ENCODE results near the gene NDUFS7.
A peak's percentile ranks its signal among the peaks of the same experiment; 100 is the strongest.

The NDUFS7 gene

GRCh38 chr19:1400281-1401137 is 16.8 kb downstream of the NDUFS7 start:
- no peak for DNase-seq (ENCODE audit: low read depth in 1 of 2, low spot score in 1 of 2)

DNA sequence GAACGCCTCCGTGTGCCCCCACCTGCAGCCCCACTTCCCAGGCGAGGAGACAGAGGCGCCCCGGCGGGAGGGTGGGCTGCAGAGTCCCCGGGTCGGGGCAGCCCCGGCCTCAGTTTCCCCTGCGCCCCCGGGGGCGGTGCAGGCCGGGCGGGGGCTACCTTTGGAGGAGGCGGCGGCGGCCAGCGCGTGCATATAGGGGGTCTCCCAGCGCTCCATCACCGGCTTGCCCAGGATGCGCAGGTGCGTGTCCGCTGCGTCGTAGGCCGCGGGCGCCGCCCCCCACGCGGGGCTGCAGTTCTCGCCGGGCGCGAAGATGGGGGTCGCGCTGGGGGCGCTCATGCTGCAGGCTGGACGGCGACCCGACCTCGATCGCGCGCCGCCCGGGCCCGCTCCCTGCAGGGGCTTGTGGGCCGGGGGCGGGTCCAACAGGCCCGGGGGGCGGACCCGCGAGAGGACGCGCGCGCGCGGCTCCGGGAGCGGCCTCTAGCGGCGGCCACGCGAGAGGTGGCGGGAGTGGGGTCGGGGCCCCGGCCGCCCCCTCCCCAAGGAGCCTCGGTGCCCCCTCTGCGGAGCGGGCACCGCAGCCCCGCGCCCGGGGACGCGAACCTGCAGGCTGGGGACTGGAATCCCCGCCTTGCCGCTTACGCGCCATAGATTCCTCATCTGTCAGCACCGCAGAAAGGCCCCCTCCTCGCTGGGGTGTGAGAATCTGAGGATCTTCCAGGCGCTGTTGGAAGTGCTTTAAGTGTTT is 17.6 kb downstream of the NDUFS7 start, which contains the start of gene GAMT:
Gene GAMT, minus strand, starts transcription at position 405 of the 751 bp plus-strand sequence. Its CDS starts 66 bp downstream, at position 339.
- peak; percentile 47 for DNase-seq (ENCODE audit: low read depth in 1 of 2, low spot score in 1 of 2)

GRCh38 chr19:1401889-1402217 is 18.1 kb downstream of the NDUFS7 start:
- DNase-seq (ENCODE audit: low read depth in 1 of 2, low spot score in 1 of 2), result no peak

DNA sequence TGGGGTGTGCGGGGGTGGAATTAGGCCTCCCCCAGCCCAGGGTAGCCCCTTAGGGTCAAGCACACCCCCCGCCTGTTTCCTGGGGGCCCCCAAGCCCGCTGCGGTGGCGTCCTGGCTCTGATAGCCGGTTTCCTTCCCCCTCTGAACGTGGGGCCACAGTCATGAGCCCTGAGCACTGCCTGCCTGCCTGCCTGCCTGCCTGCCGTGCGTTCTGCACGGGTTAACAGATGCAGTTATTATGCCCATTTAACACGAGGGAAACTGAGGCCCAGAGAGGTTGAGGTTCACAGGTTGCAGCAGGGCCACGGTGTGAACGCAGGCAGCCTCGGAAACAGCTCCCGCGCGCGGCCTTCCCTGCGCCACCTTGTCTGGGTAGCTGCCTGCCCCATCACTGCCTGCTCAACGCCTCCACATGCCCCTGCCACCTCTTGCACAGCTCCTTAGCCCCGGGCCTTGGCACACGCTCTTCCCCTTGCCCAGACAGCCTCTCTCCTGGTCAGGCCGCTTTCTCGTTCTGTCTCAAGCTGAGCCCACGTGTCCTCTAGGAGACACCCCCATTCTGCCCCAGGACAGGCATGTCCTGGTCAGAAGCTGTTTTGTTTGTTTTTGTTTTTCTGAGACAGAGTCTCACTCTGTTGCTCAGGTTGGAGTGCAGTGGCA is 18.8 kb downstream of the NDUFS7 start:
- no peak for DNase-seq (ENCODE audit: low read depth in 1 of 2, low spot score in 1 of 2)

- peak; percentile 99 to 100 for DNase-seq (ENCODE audit: low read depth in 1 of 2, low spot score in 1 of 2)
Measured at GRCh38 chr19:1406774-1407527, 23.2 kb downstream of the NDUFS7 start.

- DNase-seq (ENCODE audit: low read depth in 1 of 2, low spot score in 1 of 2), result peak; percentile 21 to 26
Measured at GRCh38 chr19:1407528-1408299, 24.0 kb downstream of the NDUFS7 start, which contains the start of gene DAZAP1. Gene DAZAP1 (plus strand): TSS chr19:1407586. CDS start chr19:1407774, 188 bp downstream.

- DNase-seq (ENCODE audit: low read depth in 1 of 2, low spot score in 1 of 2), result peak; percentile 27 to 49
Measured at GRCh38 chr19:1408300-1409203, 24.8 kb downstream of the NDUFS7 start.

DNA sequence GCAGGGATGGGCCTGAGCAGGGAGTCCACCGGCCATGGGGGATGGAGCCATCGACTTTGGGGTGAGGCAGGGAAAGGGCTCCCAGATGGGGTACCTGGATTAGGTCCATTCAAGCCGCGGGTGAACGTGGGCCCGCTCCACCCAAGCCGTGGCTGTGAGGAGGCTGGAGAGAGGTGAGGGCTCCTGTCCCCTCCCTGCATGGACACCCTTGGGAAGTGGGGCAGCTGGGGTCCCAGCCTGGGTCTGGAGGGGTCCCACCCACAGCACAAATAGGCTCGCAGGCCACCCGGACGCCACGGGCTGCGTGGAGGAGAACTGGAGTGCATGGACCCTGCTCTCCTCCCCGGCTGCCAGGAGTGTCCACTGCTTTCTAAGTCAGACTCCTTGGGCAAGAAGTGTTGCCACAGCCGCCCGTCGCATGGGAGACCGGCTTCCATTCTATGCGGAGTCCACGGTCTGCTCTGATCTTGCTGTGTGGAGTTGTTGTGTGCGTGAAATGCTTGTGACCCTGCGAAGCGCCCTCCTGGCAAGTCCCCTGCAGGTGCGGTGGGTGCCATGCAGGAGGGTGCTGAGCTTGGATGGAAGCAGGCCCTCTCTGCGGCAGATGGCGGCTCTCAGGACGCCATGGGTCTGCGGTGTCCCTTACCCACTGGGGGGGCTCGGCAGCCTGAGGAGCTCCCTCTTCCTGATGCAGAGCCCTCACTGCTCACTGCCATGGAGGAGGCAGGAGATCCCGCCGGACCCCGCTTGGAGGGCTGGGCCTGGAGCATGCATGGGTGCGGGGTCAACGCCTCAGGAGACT is 25.7 kb downstream of the NDUFS7 start:
- no peak for DNase-seq (ENCODE audit: low read depth in 1 of 2, low spot score in 1 of 2)

DNA sequence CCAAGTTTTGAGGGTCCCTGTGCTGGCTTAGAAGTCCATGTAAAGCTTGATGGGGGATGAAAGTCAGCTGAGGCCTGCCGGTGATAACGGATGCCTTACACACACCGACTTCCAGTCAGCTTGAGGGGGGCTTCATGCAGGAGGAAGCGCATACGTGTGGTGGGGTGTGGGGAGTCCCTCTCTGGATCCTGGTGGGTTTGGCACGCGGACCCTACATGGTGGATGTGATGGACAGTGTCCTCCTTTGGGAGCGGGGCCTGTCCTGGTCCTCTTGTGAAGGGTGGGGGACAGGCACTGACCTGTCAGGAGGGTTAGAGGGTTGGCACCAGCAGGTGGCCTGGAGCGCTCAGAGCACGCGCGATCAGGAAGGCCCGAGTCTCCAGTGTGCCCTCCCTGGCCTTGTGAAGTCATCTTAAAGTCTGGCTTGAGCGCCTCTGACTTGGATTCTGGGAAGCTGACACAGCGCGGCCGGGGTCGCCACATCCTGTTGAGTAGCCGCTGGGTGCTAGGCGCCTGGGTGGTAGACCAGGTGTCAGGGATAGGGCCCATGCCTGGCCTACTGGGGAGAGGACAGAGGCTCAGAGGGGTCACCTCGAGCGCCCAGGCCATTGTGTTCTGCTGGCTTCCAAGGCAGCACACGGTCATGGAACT is 26.6 kb downstream of the NDUFS7 start:
- DNase-seq (ENCODE audit: low read depth in 1 of 2, low spot score in 1 of 2), result no peak

- no peak for DNase-seq (ENCODE audit: low read depth in 1 of 2, low spot score in 1 of 2)
Measured at GRCh38 chr19:1410789-1411188, 27.1 kb downstream of the NDUFS7 start.

DNA sequence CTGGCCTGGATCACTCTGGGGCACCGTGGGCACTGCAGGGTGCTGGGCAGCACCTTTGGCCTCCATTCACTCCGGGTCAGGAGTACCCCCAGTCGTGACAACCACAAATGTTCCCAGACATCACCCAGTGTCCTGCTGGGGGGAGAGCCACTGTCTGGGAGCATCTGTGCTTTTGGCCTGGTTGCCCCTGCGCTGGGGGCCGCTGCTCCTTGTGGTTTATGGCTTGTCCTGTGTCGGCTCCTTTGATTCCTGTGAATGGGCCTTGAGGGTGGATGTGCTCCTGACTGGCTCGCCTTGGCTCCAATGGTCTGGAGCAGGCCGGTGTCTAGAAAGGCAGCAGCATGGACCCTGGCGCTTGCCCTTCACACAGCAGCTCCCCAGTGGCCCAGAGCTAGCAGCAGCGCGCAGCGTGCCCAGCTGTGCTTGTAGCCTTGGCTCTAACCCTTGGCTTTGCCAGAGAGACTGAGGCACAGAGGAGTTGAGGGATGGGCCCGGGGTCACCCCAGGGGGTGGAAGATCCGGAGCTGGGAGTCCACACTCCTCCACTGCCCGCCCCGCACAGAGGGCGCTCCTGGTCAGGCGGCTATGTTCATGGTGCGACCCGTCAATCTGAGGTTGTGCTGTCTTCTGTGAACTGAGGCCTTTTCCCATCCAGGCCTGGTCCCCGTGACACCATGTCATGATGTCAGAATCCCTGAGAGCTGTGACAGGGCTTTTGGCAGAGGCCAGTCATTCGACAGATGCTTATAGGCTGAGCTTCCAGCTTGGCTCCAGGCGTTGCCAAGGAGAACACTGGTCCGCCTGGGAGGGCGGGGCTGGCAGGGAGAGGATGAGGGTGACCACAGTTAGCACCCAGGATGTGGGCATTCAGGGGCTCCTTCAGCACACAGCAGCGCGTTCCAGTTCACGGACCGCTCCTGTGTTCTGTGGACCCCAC is 27.8 kb downstream of the NDUFS7 start:
- no peak for DNase-seq (ENCODE audit: low read depth in 1 of 2, low spot score in 1 of 2)

DNA sequence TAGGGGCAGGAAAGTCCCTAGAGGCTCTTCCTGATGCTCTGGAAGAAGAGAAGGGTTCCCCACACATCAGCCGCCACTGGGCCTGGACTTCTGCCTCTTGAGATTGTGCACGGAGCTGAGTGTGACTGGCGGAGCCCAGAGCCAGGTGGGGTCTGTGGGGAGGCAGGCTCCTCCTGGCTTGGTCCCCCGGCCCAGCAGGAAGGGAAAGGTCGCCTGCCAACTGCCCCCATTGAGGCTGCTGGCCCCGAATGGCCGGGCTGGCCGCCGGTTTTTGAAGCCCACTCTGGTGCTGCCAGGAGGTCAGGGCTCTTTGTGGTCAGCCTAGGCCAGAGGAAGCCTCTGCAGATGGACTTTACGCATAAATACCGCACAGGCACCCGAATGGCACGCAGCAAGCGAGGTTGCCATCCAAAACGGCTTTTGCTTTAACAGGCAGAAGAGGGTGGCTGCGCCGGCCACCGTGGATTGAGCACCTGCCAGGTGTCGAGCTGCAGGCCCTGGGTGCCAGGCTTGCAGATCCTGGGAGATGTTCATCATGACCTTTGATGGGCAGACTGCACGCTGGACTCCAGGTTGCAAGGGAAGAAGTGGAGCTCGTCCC is 28.7 kb downstream of the NDUFS7 start:
- no peak for DNase-seq (ENCODE audit: low read depth in 1 of 2, low spot score in 1 of 2)

DNA sequence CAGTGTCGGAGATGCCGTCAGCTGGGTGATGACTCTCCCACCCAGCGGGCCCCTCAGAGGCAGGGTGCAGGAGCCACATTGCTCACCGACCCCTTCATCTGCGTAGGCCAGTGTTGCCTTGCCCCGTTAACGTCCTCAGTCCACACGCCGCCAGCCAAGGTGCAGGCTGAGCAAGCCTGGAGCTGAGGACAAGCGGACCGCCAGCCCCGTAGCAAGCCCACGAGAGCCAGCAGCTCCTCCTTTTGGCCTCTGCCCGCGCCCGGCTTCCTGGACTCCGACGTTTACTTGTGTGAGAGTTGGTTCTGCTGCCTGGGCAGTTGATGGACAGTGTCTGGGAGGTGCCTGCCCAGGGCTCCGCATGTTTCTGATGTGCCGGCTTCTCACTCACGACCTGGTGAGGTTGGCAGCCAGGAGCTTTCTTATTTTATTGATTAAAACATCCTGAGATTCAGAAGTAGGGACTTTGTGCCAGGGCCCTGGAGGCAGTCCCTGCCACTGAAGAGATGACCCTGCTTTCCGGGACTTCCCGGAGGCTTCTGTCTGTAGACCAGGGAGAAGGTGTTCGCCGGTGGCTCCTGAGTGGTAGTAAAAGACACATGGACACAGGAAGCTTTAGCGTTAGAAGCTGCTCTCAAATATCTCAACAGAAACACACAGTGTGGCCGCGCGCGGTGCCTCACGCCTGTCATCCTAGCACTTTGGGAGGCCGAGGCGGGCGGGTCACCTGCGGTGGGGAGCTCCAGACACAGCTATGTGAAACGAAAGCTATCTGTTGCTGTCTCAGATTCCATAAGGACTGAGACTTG is 29.5 kb downstream of the NDUFS7 start:
- DNase-seq (ENCODE audit: low read depth in 1 of 2, low spot score in 1 of 2), result no peak

- DNase-seq (ENCODE audit: low read depth in 1 of 2, low spot score in 1 of 2), result no peak
Measured at GRCh38 chr19:1416014-1416841, 32.5 kb downstream of the NDUFS7 start.

DNA sequence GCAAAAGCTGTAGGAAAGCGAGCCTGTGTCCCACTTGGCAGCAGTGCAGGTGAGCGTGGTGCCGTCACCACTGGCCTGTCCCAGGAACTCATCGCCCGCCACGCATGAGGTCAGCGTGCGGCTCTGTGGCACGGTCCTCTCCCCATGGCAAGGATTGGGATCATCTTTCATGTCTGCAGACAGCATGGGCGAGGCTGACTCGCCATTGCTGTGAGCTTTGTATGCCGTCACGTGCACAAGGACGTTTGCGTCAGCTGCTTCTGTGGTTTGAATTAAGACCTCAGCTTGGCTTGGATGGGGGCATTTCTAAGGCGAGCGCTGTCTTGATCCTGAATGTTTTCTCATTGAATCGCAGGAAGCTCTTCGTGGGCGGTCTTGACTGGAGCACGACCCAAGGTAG is 33.4 kb downstream of the NDUFS7 start:
- no peak for DNase-seq (ENCODE audit: low read depth in 1 of 2, low spot score in 1 of 2)
